GM12878 (cell line): ENCODE data around the gene CCR7. TPM values are rescaled to one million over a fixed set of nuclear protein-coding genes. Genes with fewer than 3 reads are reported as not detected.

Experiments
- ATAC-seq: fragments of 200-7000 bp; cut with Tn5 transposase; 3 replicates; pipeline ENCODE4 v1.9.1; 2020; ENCODE audit warnings: mild to moderate bottlenecking, moderate library complexity
- BruUV-seq: library from RNA; stranded (reverse); fragments of 400-500 nt; replicated peaks from 2 replicates; lab custom pipeline; 2021; lab: Mats Ljungman, UMichigan
- CTCF ChIA-PET: fragments of 300-600 bp; sonication (Branson Sonifier 250); formaldehyde crosslinking; extraction: SDS; loops from one replicate; lab custom pipeline; 2021; ENCODE audit warnings: inconsistent platforms; lab: Yijun Ruan, JAX
- POLR2A ChIA-PET: fragments of 350-600 bp; formaldehyde crosslinking; extraction: SDS; loops from one replicate; lab custom pipeline; 2021; ENCODE audit warnings: inconsistent platforms; lab: Charles Lee
- RAD21 ChIA-PET: fragments of 300-600 bp; sonication (Branson Sonifier 250); formaldehyde crosslinking; loops from one replicate; lab custom pipeline; 2023; ENCODE audit warnings: antibody characterized with exemption; ENCODE audit not compliant: unreplicated experiment; lab: Charles Lee
- SMC1A ChIA-PET: fragments of 300-600 bp; sonication (Branson Sonifier 250); formaldehyde crosslinking; loops from one replicate; lab custom pipeline; 2023; ENCODE audit not compliant: unreplicated experiment, uncharacterized antibody; lab: Charles Lee
- DNase-seq: peaks from one replicate; pipeline ENCODE4 v3.0.0-alpha.2; 2011; ENCODE audit warnings: low read depth, low spot score
- FAIRE-seq: peaks from 3 replicates; lab custom pipeline; 2011; peaks lifted over from hg19 to GRCh38; lab: Jason Lieb, UNC
- H2AFZ ChIP-seq: 2 replicates; pipeline ENCODE4 v1.6.0; 2011; ENCODE audit warnings: low read depth, low read length, control low read depth; ENCODE audit not compliant: control insufficient read depth
- H3K27ac ChIP-seq: 2 replicates; pipeline ENCODE4 v1.5.1; 2011; ENCODE audit warnings: control low read depth; ENCODE audit not compliant: control insufficient read depth, insufficient read depth
- H3K27me3 ChIP-seq, 2 experiments: replicated peaks in 1 of 2; 2 replicates each; pipeline versions ENCODE4 v1.6.0 to v1.6.1; 2011; ENCODE audit warnings: low read length in 1 of 2; ENCODE audit not compliant: control insufficient read depth in 2 of 2, insufficient read depth in 2 of 2
- H3K36me3 ChIP-seq, 2 experiments: 2 replicates each; pipeline ENCODE4 v1.5.1; 2011; ENCODE audit warnings: low read length in 1 of 2; ENCODE audit not compliant: control insufficient read depth in 2 of 2, insufficient read depth in 2 of 2
- H3K4me1 ChIP-seq: 2 replicates; pipeline ENCODE4 v1.6.1; 2011; ENCODE audit warnings: mild to moderate bottlenecking, low read length, moderate library complexity, mixed read lengths; ENCODE audit not compliant: control insufficient read depth, insufficient read depth
- H3K4me2 ChIP-seq: 2 replicates; pipeline ENCODE4 v1.6.0; 2011; ENCODE audit warnings: control low read depth; ENCODE audit not compliant: control insufficient read depth, insufficient read depth
- H3K4me3 ChIP-seq: fragments of 200-600 bp; sonication (generic); 2 replicates; pipeline ENCODE4 v1.5.1; 2016
- H3K79me2 ChIP-seq: 2 replicates; pipeline ENCODE4 v1.6.0; 2011; ENCODE audit warnings: low read length; ENCODE audit not compliant: control insufficient read depth, insufficient read depth
- H3K9ac ChIP-seq: 2 replicates; pipeline ENCODE4 v1.8.0; 2011; ENCODE audit warnings: low read length, control low read depth, mixed read lengths; ENCODE audit not compliant: control insufficient read depth, insufficient read depth
- H3K9me3 ChIP-seq: replicated peaks from 3 replicates; pipeline ENCODE4 v1.5.1; 2011; ENCODE audit warnings: mild to moderate bottlenecking, low read length; ENCODE audit not compliant: control insufficient read depth, insufficient read depth
- H4K20me1 ChIP-seq: 2 replicates; pipeline ENCODE4 v1.6.0; 2011; ENCODE audit not compliant: control insufficient read depth, insufficient read depth
- HDAC6 ChIP-seq: fragments of 200-600 bp; sonication (generic); IDR thresholded peaks from one replicate; pipeline ENCODE4 v1.8.0; 2017; ENCODE audit warnings: antibody characterized with exemption; ENCODE audit not compliant: unreplicated experiment
- IKZF1 ChIP-seq: fragments of 450-650 bp; conservative IDR thresholded peaks from 2 replicates; pipeline ENCODE4 v1.6.1; 2017; ENCODE audit warnings: antibody characterized with exemption, mild to moderate bottlenecking
- IRF4 ChIP-seq: IDR thresholded peaks from 2 replicates; pipeline ENCODE4 v1.6.1; 2011; ENCODE audit warnings: low read depth, low read length
- MYC ChIP-seq: IDR thresholded peaks from 2 replicates; pipeline ENCODE4 v1.6.1; 2011; ENCODE audit warnings: mild to moderate bottlenecking, low read length, moderate library complexity, inconsistent platforms; ENCODE audit not compliant: insufficient read depth, insufficient replicate concordance, insufficient read length, severe bottlenecking
- NR2C1 ChIP-seq: fragments of 450-650 bp; IDR thresholded peaks from 2 replicates; pipeline ENCODE4 v1.6.1; 2017; ENCODE audit warnings: antibody characterized with exemption, mild to moderate bottlenecking, moderate library complexity
- NRF1 ChIP-seq: conservative IDR thresholded peaks from 2 replicates; pipeline ENCODE4 v1.6.1; 2011; ENCODE audit warnings: mild to moderate bottlenecking, low read depth, low read length, improper control_type of control experiment
- POLR2A ChIP-seq: IDR thresholded peaks from 2 replicates; pipeline ENCODE4 v1.6.1; 2011; ENCODE audit warnings: low read depth, mild to moderate bottlenecking, low read length
- POLR2AphosphoS5 ChIP-seq: IDR thresholded peaks from 2 replicates; pipeline ENCODE4 v1.6.1; 2011; ENCODE audit warnings: mild to moderate bottlenecking, low read length, inconsistent platforms
- RBBP5 ChIP-seq: fragments of 200-600 bp; sonication (generic); conservative IDR thresholded peaks from 2 replicates; pipeline ENCODE4 v1.6.1; 2016
- SMAD1 ChIP-seq: fragments of 450-650 bp; IDR thresholded peaks from 2 replicates; pipeline ENCODE4 v1.6.1; 2018; ENCODE audit warnings: mild to moderate bottlenecking, low read depth; ENCODE audit not compliant: partially characterized antibody
- SUPT20H ChIP-seq: IDR thresholded peaks from 2 replicates; pipeline ENCODE4 v1.6.1; 2011; ENCODE audit warnings: low read depth, mild to moderate bottlenecking, low read length, moderate library complexity, borderline replicate concordance; ENCODE audit not compliant: control insufficient read depth
- WGBS: methylation state at CpG from one replicate; pipeline ENCODE4 v1.1.6; 2016; ENCODE audit warnings: low lambda C conversion rate; ENCODE audit not compliant: insufficient replicate concordance, insufficient coverage; ENCODE audit errors: missing lambda C conversion rate; 5-methylcytosine and 5-hydroxymethylcytosine counted together
- in situ Hi-C: fragments of 300-500 bp; cut with MboI; formaldehyde crosslinking; loops from 9 replicates; pipeline ENCODE4 v1.14.3; 2018; ENCODE audit warnings: mixed read lengths
- intact Hi-C: fragments of 100-400 bp; cut with micrococcal nuclease; formaldehyde crosslinking; loops from one replicate; pipeline ENCODE4 v1.14.2; 2022; ENCODE audit not compliant: unreplicated experiment
- polyA plus RNA-seq, 11 experiments: library from polyadenylated mRNA; depleted of rRNA in 4 of 11; unstranded in 6 of 11; stranded (reverse) in 5 of 11; fragments of >200 nt; fragmentation: Nextera tagmentation in 4 of 11; fragmentation: Illumina TruSeq in 1 of 11; extraction: Ambion mirVana in 4 of 11; extraction: Trizol in 1 of 11; gene quantifications; 1 replicate in 1 of 11; 2 replicates in 10 of 11; pipeline versions ENCODE4 v1.2.1 to v1.2.3, GENCODE V29; 2011 to 2016; ENCODE audit warnings: inconsistent platforms in 2 of 11, missing spikeins in 2 of 11, low read depth in 1 of 11
- total RNA-seq, 4 experiments: library from RNA; depleted of rRNA in 3 of 4; stranded (reverse); fragments of >200 nt in 3 of 4; fragmentation: Illumina TruSeq in 1 of 4; extraction: Trizol in 1 of 4; gene quantifications; 2 replicates each; pipeline versions ENCODE4 v1.2.1 to v1.2.3, GENCODE V29; 2013 to 2021

The CCR7 gene
- total and polyA plus RNA-seq, 10 of the 15 experiments (the other 5 are each of a cell fraction or from before 2014, with no cell fraction given), result 131 to 1,171 (median 260) TPM

GRCh38 chr17:40529991-40530390 is 35.3 kb downstream of the CCR7 start:
- in situ Hi-C loops, result loop anchor here (5.0 to 25.0 kb wide), 2 partner anchors 93 to 173 kb away; partner anchors contain the start of gene IGFBP4
- no peaks in the 10 kb centered on the region for H3K27me3 ChIP-seq
- H3K4me1 ChIP-seq, result peaks cover 38% of the 10 kb centered on the region
- TF ChIP-seq IKZF1 (no peak), POLR2A (no peak), POLR2AphosphoS5 (no peak), NR2C1 (no peak), HDAC6 (no peak), SUPT20H (no peak), IRF4 (no peak), MYC (no peak), SMAD1 (no peak), RBBP5 (no peak), NRF1 (no peak)
- RAD21 ChIA-PET, result interaction anchor here (1.1 to 16.5 kb wide), 10 partner anchors 13 to 168 kb away, joined by 3 to 514 read pairs (median 65); partner anchors contain the start of genes CCR7, IGFBP4 and TOP2A
- SMC1A ChIA-PET, result interaction anchor here (1.0 to 15.5 kb wide), 11 partner anchors 10 to 115 kb away, joined by 3 to 430 read pairs (median 68); partner anchors contain the start of genes CCR7 and TOP2A
- BruUV-seq, result no TSS peak
- no peak overlapping the region for H3K4me3 ChIP-seq
- H3K4me2 ChIP-seq, result no peak overlapping the region
- intact Hi-C loops, result loop anchor here (5.0 kb wide), 1 partner anchor 228 kb away; no protein-coding TSS in a partner anchor
- no peaks in the 10 kb centered on the region for H4K20me1 ChIP-seq
- POLR2A ChIA-PET, result interaction anchor here (4.0 to 7.0 kb wide), 3 partner anchors 11 to 85 kb away, joined by 40 to 63 read pairs (median 41); no protein-coding TSS in a partner anchor
- no peak overlapping the region for H3K9ac ChIP-seq
- WGBS, result 68% methylated on average over 2 of the region's 2 CpGs
- CTCF ChIA-PET, result interaction anchor here (0.6 to 19.2 kb wide), 12 partner anchors 8 to 118 kb away, joined by 3 to 318 read pairs (median 44); partner anchors contain the start of genes CCR7, IGFBP4 and TOP2A
- no peak overlapping the region for H2AFZ ChIP-seq
- DNase-seq (no peak), ATAC-seq (no peak), FAIRE-seq (no peak)
- H3K27ac ChIP-seq, result no peak overlapping the region
- H3K79me2 ChIP-seq, result no peaks in the 10 kb centered on the region
- no peaks in the 10 kb centered on the region for H3K36me3 ChIP-seq
- H3K9me3 ChIP-seq, result peaks cover 5% of the 10 kb centered on the region; the same call in 2 of the 3 replicates
